Osteocyte (in vitro differentiated cells): ENCODE data around the gene PTPRJ. TPM values are rescaled to one million over a fixed set of nuclear protein-coding genes. Genes with fewer than 3 reads are reported as not detected.
A peak's percentile ranks its signal among the peaks of the same experiment; 100 is the strongest.
"Not testable (repeated sequence)": the region's sequence is repeated elsewhere in the genome, so short reads cannot be mapped to it uniquely, and the experiment has no call there.

ENCODE experiments used
- DNase-seq: peaks from one replicate; pipeline ENCODE4 v3.0.0; 2021; ENCODE audit warnings: mixed read lengths; ENCODE audit not compliant: unreplicated experiment; ENCODE audit errors: extremely low spot score
- H3K27ac Mint-ChIP-seq: one replicate; pipeline ENCODE4 v1.8.0; 2021; ENCODE audit warnings: mild to moderate bottlenecking, mixed read lengths; ENCODE audit not compliant: unreplicated experiment
- H3K27me3 Mint-ChIP-seq: one replicate; pipeline ENCODE4 v1.8.0; 2021; ENCODE audit warnings: mixed read lengths; ENCODE audit not compliant: unreplicated experiment
- H3K36me3 Mint-ChIP-seq: one replicate; pipeline ENCODE4 v1.8.0; 2021; ENCODE audit warnings: mixed read lengths; ENCODE audit not compliant: unreplicated experiment
- H3K4me1 Mint-ChIP-seq: one replicate; pipeline ENCODE4 v1.8.0; 2021; ENCODE audit warnings: mixed read lengths; ENCODE audit not compliant: unreplicated experiment
- H3K4me3 Mint-ChIP-seq: one replicate; pipeline ENCODE4 v1.8.0; 2021; ENCODE audit warnings: mild to moderate bottlenecking, moderate library complexity, mixed read lengths; ENCODE audit not compliant: unreplicated experiment
- H3K9me3 Mint-ChIP-seq: one replicate; pipeline ENCODE4 v1.8.0; 2021; ENCODE audit warnings: mixed read lengths; ENCODE audit not compliant: unreplicated experiment
- long read RNA-seq: library from polyadenylated mRNA; unstranded; transcript quantifications from one replicate; pipeline ENCODE4 v2.0.0, GENCODE V29; 2021
- total RNA-seq: library from RNA; stranded (reverse); gene quantifications from 2 replicates; pipeline ENCODE4 v1.2.1, GENCODE V29; 2021
- TF ChIP-seq, protein P1 (sequence below): fragments of 200-600 bp; sonication (generic); IDR thresholded peaks from 2 replicates; pipeline ENCODE4 v1.5.0; 2021; ENCODE audit warnings: antibody characterized with exemption, mild to moderate bottlenecking, moderate library complexity

The PTPRJ gene
- 16.6 and 18.6 TPM in 2 replicates for total RNA-seq
- long read RNA-seq, partial matches to known transcripts = 0 of 3 reads
- long read RNA-seq, other reads (novel, unspliced or antisense) = 3 of 3 reads

DNA sequence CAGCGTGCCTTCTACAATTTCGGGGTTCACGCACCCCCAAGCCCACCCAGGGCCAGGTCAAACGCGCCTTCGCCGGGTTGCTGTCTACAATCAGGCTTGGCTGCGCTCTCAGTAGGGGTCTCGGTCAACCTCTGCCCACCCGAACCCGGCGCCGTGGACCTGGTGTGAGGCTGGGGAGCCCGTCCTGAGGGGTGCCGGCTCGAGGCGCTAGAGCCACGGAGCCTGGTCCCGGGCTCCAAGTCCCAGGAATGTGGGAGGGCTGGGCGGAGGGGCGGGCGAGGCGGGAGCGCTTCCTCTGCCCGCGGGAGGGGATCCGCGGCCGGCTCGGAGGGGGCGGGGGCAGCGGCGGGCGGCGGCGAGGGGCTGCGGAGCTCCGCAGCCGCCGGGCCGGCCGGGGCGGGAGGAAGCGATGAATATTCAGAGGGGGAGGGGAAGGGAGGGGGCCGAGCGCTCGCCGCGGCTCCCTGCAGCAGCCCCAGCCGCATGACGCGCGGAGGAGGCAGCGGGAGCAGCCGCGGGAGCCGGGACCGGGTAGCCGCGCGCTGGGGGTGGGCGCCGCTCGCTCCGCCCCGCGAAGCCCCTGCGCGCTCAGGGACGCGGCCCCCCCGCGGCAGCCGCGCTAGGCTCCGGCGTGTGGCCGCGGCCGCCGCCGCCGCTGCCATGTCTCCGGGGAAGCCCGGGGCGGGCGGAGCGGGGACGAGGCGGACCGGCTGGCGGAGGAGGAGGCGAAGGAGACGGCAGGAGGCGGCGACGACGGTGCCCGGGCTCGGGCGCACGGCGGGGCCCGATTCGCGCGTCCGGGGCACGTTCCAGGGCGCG is at the start of gene PTPRJ:
PTPRJ (plus strand) TSS at position 472 of the 819 bp plus-strand sequence. CDS start 354 bp downstream, outside the sequence.
- DNase-seq = peak; percentile 86
- peak within 1 kb of the TSS; percentile 8 for H3K27ac Mint-ChIP-seq

DNA sequence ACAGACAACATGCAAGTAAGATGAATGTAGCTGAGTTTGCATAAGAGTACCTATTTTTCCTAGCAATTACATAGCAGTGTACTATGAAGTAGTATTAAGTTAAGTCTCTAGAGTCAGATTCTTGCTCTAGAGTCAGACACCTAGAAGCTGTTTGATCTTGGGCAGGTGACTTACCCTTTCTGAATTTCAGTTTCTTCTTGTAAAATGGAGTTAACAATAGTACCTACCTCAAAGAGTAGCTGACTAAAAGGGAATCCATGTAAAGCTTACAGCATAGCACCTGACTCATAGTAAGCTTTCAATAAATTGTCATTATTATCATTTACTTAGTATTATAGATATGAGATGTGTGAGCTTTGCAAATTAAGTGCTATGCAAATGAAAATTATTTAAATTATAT is 47.8 kb upstream of the PTPRJ start:
- TF ChIP-seq, protein P1, sequence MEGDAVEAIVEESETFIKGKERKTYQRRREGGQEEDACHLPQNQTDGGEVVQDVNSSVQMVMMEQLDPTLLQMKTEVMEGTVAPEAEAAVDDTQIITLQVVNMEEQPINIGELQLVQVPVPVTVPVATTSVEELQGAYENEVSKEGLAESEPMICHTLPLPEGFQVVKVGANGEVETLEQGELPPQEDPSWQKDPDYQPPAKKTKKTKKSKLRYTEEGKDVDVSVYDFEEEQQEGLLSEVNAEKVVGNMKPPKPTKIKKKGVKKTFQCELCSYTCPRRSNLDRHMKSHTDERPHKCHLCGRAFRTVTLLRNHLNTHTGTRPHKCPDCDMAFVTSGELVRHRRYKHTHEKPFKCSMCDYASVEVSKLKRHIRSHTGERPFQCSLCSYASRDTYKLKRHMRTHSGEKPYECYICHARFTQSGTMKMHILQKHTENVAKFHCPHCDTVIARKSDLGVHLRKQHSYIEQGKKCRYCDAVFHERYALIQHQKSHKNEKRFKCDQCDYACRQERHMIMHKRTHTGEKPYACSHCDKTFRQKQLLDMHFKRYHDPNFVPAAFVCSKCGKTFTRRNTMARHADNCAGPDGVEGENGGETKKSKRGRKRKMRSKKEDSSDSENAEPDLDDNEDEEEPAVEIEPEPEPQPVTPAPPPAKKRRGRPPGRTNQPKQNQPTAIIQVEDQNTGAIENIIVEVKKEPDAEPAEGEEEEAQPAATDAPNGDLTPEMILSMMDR = no peak
- no peaks in the 10 kb centered on the region for H3K36me3 Mint-ChIP-seq
- peaks cover 23% of the 10 kb centered on the region for H3K4me1 Mint-ChIP-seq
- no peak overlapping the region for H3K4me3 Mint-ChIP-seq
- H3K27ac Mint-ChIP-seq = peak overlapping the region; percentile 90
- DNase-seq = no peak
- H3K9me3 Mint-ChIP-seq = no peaks in the 10 kb centered on the region
- no peaks in the 10 kb centered on the region for H3K27me3 Mint-ChIP-seq

More for the DNA sequence above, at the start of gene PTPRJ:
- peak within 1 kb of the TSS; percentile 78 for H3K4me3 Mint-ChIP-seq
- TF ChIP-seq, protein P1 = no peak
- H3K4me1 Mint-ChIP-seq = peaks cover 30% of the 10 kb centered on the region
- no peaks in the 10 kb centered on the region for H3K36me3 Mint-ChIP-seq
- no peaks in the 10 kb centered on the region for H3K27me3 Mint-ChIP-seq
- H3K9me3 Mint-ChIP-seq = no peaks in the 10 kb centered on the region

DNA sequence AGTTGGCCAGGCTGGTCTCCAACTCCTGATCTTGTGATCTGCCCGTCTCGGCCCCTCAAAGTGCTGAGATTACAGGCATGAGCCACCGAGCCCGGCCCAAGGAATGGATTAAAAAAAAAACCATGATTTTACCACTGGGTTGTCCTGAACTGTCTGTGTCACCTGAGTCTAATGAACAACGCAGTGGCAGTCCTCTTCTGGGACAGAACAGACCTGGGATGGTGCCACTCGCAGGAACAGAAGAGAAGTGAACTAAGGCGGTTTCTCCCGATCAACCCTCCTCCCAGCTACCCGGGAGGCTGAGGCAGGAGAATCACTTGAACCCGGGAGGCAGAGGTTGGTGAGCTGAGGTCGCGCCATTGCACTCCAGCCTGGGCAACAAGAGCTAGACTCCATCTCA is 46.6 kb upstream of the PTPRJ start:
- not testable (repeated sequence) for H3K27ac Mint-ChIP-seq, DNase-seq, H3K9me3 Mint-ChIP-seq, H3K4me3 Mint-ChIP-seq, H3K36me3 Mint-ChIP-seq, H3K27me3 Mint-ChIP-seq
- peaks cover 32% of the 10 kb centered on the region for H3K4me1 Mint-ChIP-seq

DNA sequence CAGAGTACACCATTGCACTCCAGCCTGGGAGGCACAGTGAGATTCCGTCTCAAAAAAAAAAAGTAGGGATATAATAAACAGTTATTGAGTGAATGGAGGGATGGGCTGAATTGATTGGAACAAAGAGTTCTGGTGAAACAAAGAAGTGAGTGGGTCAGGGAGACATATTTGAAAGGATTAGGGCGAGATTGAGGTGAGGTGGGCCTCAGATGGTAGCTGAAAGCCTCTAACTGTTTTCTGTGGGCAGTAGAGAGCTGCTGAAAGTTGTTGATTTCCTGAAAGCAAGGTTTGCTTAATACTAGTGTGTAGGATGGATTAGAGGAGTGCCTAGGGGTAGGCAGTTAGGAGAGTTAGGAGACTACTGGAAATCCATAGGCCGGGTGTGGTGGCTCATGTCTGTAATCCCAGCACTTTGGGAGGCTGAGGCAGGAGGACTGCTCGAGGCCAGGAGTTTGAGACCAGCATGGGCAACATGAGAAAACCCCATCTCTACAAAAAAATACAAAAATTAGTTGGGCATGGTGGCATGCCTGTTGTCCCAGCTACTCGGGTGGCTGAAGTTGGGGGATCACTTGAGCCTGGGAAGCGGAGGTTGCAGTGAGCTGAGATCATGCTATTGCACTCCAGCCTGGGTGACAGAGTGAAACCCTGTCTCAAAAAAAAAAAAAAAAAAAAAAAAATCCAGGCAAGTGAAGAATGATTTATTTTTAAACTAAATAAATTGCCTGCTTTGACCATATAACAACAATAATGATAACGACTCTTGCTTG is 41.4 kb upstream of the PTPRJ start:
- H3K36me3 Mint-ChIP-seq = no peaks in the 10 kb centered on the region
- no peak overlapping the region for H3K4me3 Mint-ChIP-seq
- peaks cover 30% of the 10 kb centered on the region for H3K4me1 Mint-ChIP-seq
- no peak for DNase-seq
- peak overlapping the region; percentile 48 for H3K27ac Mint-ChIP-seq
- H3K9me3 Mint-ChIP-seq = no peaks in the 10 kb centered on the region
- TF ChIP-seq, protein P1 = no peak
- no peaks in the 10 kb centered on the region for H3K27me3 Mint-ChIP-seq

DNA sequence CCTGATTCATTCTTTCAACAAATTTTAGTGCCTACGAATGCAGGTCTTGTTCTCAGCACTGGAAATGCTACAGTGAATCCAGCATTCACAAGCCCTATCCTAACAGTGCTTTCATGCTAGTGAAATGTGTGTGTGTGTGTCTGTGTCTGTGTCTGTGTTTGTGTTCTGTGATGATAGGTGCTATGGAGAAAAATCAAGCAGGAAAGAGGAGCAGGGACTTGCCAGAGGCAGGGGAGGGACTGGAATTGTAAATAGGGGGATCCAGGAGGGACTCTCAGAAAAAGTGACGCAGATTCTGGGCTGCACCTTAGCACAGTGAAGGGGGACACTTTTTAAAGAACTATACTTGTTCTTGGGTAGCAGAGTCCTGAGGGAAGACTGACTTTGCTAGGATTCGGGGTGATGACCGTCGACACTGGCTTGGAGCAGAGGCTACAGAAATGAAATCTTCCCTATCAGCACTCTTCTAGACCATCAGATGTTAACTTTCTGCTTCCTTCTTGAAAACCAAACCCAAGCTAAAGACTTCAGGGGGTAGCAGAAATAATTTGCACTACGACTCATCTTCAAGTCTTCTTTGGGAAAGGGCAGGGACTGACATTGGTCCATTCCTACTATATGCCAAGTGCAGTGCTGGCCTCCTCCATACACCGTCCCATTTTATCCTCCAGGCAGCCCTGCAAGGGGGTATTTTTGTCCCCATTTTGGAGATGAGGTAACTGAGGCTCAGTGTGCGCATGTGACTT is 39.3 kb upstream of the PTPRJ start:
- Mint-ChIP-seq H3K9me3 (no peaks in the 10 kb centered on the region), H3K4me3 (no peak overlapping the region)
- DNase-seq = no peak

More for the DNA sequence above, 39.3 kb upstream of the PTPRJ start:
- Mint-ChIP-seq H3K27me3 (no peaks in the 10 kb centered on the region), H3K27ac (no peak overlapping the region), H3K36me3 (no peaks in the 10 kb centered on the region), H3K4me1 (peaks cover 34% of the 10 kb centered on the region)
- TF ChIP-seq, protein P1 = no peak
